Naive thymus-derived CD8-positive, alpha-beta T cell (primary cell): Measurements from ENCODE around the gene PRDX4. TPM values are rescaled to one million over a fixed set of nuclear protein-coding genes. Genes with fewer than 3 reads are reported as not detected.
"Not testable (repeated sequence)": the region's sequence is repeated elsewhere in the genome, so short reads cannot be mapped to it uniquely, and the experiment has no call there.

ENCODE experiments used
- ATAC-seq, 2 donors: fragments of 150-1000 bp; cut with Tn5 transposase in 1 of 2; sonication (Bioruptor Pico), chemical (Tn5 transposase) in 1 of 2; 1 replicate in 1 of 2; 2 replicates in 1 of 2; pipeline ENCODE4 v1.10.0; 2021; ENCODE audit warnings: mild to moderate bottlenecking in 2 of 2, moderate library complexity in 2 of 2
- POLR2A ChIA-PET: fragments of 350-600 bp; sonication (Branson Sonifier 250); formaldehyde crosslinking; loops from one replicate; lab custom pipeline; 2021; ENCODE audit warnings: antibody characterized with exemption; lab: Charles Lee
- DNase-seq, 10 donors: peaks; one replicate each; pipeline versions ENCODE4 v3.0.0 to v3.0.0-alpha.2; 2020 to 2022
- H3K27ac Mint-ChIP-seq, 10 donors: one replicate each; pipeline ENCODE4 v1.8.0; 2020 to 2022; ENCODE audit warnings: mild to moderate bottlenecking in 10 of 10, mixed read lengths in 10 of 10, moderate library complexity in 4 of 10, inconsistent platforms in 1 of 10
- H3K27me3 Mint-ChIP-seq, 5 donors: one replicate each; pipeline ENCODE4 v1.8.0; 2021 to 2022; ENCODE audit warnings: mixed read lengths in 5 of 5
- H3K36me3 Mint-ChIP-seq, 3 donors: one replicate each; pipeline ENCODE4 v1.8.0; 2020 to 2022; ENCODE audit warnings: mixed read lengths in 3 of 3, mild to moderate bottlenecking in 2 of 3, inconsistent platforms in 1 of 3
- H3K4me1 Mint-ChIP-seq, 4 donors: one replicate each; pipeline ENCODE4 v1.8.0; 2021 to 2022; ENCODE audit warnings: mixed read lengths in 4 of 4
- H3K4me3 Mint-ChIP-seq, 10 donors: one replicate each; pipeline ENCODE4 v1.8.0; 2020 to 2022; ENCODE audit warnings: mild to moderate bottlenecking in 10 of 10, mixed read lengths in 10 of 10, moderate library complexity in 6 of 10, inconsistent platforms in 1 of 10
- H3K9me3 Mint-ChIP-seq, 9 donors: one replicate each; pipeline ENCODE4 v1.8.0; 2020 to 2022; ENCODE audit warnings: mixed read lengths in 9 of 9, mild to moderate bottlenecking in 3 of 9, inconsistent platforms in 1 of 9, moderate library complexity in 1 of 9
- polyA plus RNA-seq, 3 donors: library from polyadenylated mRNA; unstranded; fragments of 300-500 nt; fragmentation: Illumina TruSeq; gene quantifications; one replicate each; pipeline ENCODE4 v1.2.3, GENCODE V29; 2021
- total RNA-seq, 8 experiments: library from RNA in 2 of 8; stranded (reverse) in 2 of 8; gene quantifications; one replicate each; pipeline ENCODE4 v1.2.3 and lab custom pipeline; 2021 to 2026

Gene PRDX4
- total and polyA plus RNA-seq, 5 experiments from 2014 or later = 9.0 to 45.1 (median 33.0) TPM

GRCh38 chrX:23659339-23659738, 8.0 kb upstream of the PRDX4 start:
- Mint-ChIP-seq H3K4me3 (no peak overlapping the region), H3K9me3 (no peaks in the 10 kb centered on the region), H3K4me1 (peaks cover 6 to 27% (median 12%) of the 10 kb centered on the region in 4 donors), H3K36me3 (no peaks in the 10 kb centered on the region), H3K27me3 (no peaks in the 10 kb centered on the region), H3K27ac (peak overlapping the region in 2 of 10 donors; percentile 29 to 67)
- POLR2A ChIA-PET = no interaction called here
- DNase-seq = no peak
- no peak for ATAC-seq

- Mint-ChIP-seq H3K4me1 (peaks cover 6 to 27% (median 12%) of the 10 kb centered on the region in 4 donors), H3K27ac (peak overlapping the region in 5 of 10 donors; percentile 34 to 80 (median 67))
- H3K9me3 Mint-ChIP-seq, ATAC-seq, POLR2A ChIA-PET, H3K36me3 Mint-ChIP-seq, H3K4me3 Mint-ChIP-seq, DNase-seq, H3K27me3 Mint-ChIP-seq: not testable (repeated sequence)
Measured at GRCh38 chrX:23660083-23660765, 7.1 kb upstream of the PRDX4 start.

- ATAC-seq (no peak), DNase-seq (no peak)
- no peaks in the 10 kb centered on the region for H3K27me3 Mint-ChIP-seq
- peaks cover 6 to 27% (median 12%) of the 10 kb centered on the region in 4 donors for H3K4me1 Mint-ChIP-seq
- no peaks in the 10 kb centered on the region for H3K36me3 Mint-ChIP-seq
- no peak overlapping the region for H3K4me3 Mint-ChIP-seq
- H3K27ac Mint-ChIP-seq = peak overlapping the region in 1 of 10 donors; percentile 57
- no peaks in the 10 kb centered on the region for H3K9me3 Mint-ChIP-seq
- POLR2A ChIA-PET = no interaction called here
Measured at GRCh38 chrX:23660766-23661132, 6.5 kb upstream of the PRDX4 start.

- Mint-ChIP-seq H3K27ac (peak overlapping the region in 4 of 10 donors; percentile 25 to 81 (median 46)), H3K27me3 (no peaks in the 10 kb centered on the region), H3K4me3 (peak overlapping the region in 2 of 10 donors; percentile 43 to 54), H3K36me3 (no peaks in the 10 kb centered on the region), H3K4me1 (peaks cover 8 to 34% (median 15%) of the 10 kb centered on the region in 4 donors), H3K9me3 (no peaks in the 10 kb centered on the region)
- POLR2A ChIA-PET = no interaction called here
- ATAC-seq (no peak), DNase-seq (no peak)
Measured at GRCh38 chrX:23661671-23662070, 5.6 kb upstream of the PRDX4 start.

GRCh38 chrX:23662187-23662586, 5.1 kb upstream of the PRDX4 start:
- no peaks in the 10 kb centered on the region for H3K27me3 Mint-ChIP-seq
- H3K27ac Mint-ChIP-seq = peak overlapping the region in 6 of 10 donors; percentile 1 to 81 (median 28)
- ATAC-seq (peak; percentile 42 to 60), DNase-seq (peak in 2 of 10 donors; percentile 11 to 26)
- no peaks in the 10 kb centered on the region for H3K9me3 Mint-ChIP-seq
- peak overlapping the region in 6 of 10 donors; percentile 2 to 54 (median 38) for H3K4me3 Mint-ChIP-seq
- peaks cover 8 to 39% (median 16%) of the 10 kb centered on the region in 4 donors for H3K4me1 Mint-ChIP-seq
- POLR2A ChIA-PET = no interaction called here
- H3K36me3 Mint-ChIP-seq = no peaks in the 10 kb centered on the region

GRCh38 chrX:23662853-23663252, 4.4 kb upstream of the PRDX4 start:
- Mint-ChIP-seq H3K27ac (peak overlapping the region in 2 of 10 donors; percentile 9 to 81), H3K9me3 (no peaks in the 10 kb centered on the region), H3K4me1 (peaks cover 8 to 40% (median 16%) of the 10 kb centered on the region in 4 donors), H3K27me3 (no peaks in the 10 kb centered on the region), H3K36me3 (no peaks in the 10 kb centered on the region), H3K4me3 (peak overlapping the region in 1 of 10 donors; percentile 43)
- ATAC-seq (no peak), DNase-seq (no peak)
- POLR2A ChIA-PET = no interaction called here

- ATAC-seq (no peak), DNase-seq (no peak)
- Mint-ChIP-seq H3K36me3 (no peaks in the 10 kb centered on the region), H3K27ac (peak overlapping the region in 2 of 10 donors; percentile 13 to 51), H3K9me3 (no peaks in the 10 kb centered on the region), H3K4me3 (peak overlapping the region in 1 of 10 donors; percentile 29), H3K27me3 (no peaks in the 10 kb centered on the region), H3K4me1 (peaks cover 8 to 48% (median 20%) of the 10 kb centered on the region in 4 donors)
- POLR2A ChIA-PET = no interaction called here
Measured at GRCh38 chrX:23664496-23664895, 2.8 kb upstream of the PRDX4 start.

- POLR2A ChIA-PET = interaction anchor here (0.6 to 1.3 kb wide), 4 partner anchors 117 to 962 kb away, joined by 3 to 6 read pairs (median 5); partner anchors contain the start of genes EIF2S3 and SAT1
- DNase-seq = no peak
- peak overlapping the region in 4 of 10 donors; percentile 68 to 84 (median 80) for H3K27ac Mint-ChIP-seq
Measured at GRCh38 chrX:23666282-23666681, 1.0 kb upstream of the PRDX4 start.

GRCh38 chrX:23668335-23668734, 1.0 kb downstream of the PRDX4 start:
- H3K27me3 Mint-ChIP-seq = no peaks in the 10 kb centered on the region
- H3K9me3 Mint-ChIP-seq = no peaks in the 10 kb centered on the region
- ATAC-seq (no peak), DNase-seq (no peak)
- H3K4me3 Mint-ChIP-seq = peak overlapping the region; percentile 89 to 97 (median 93)
- H3K36me3 Mint-ChIP-seq = peaks cover 0 to 21% (median 0%) of the 10 kb centered on the region in 3 donors
- peaks cover 0 to 23% (median 10%) of the 10 kb centered on the region in 4 donors for H3K4me1 Mint-ChIP-seq
- POLR2A ChIA-PET = no interaction called here
- peak overlapping the region in 8 of 10 donors; percentile 75 to 97 (median 92) for H3K27ac Mint-ChIP-seq

More at GRCh38 chrX:23666282-23666681, 1.0 kb upstream of the PRDX4 start:
- H3K4me3 Mint-ChIP-seq = peak overlapping the region in 8 of 10 donors; percentile 33 to 91 (median 50)
- no peaks in the 10 kb centered on the region for H3K9me3 Mint-ChIP-seq
- no peak for ATAC-seq
- H3K27me3 Mint-ChIP-seq = no peaks in the 10 kb centered on the region
- peaks cover 6 to 40% (median 21%) of the 10 kb centered on the region in 4 donors for H3K4me1 Mint-ChIP-seq
- H3K36me3 Mint-ChIP-seq = peaks cover 0 to under 1% (median 0%) of the 10 kb centered on the region in 3 donors

GRCh38 chrX:23670528-23670927, 3.2 kb downstream of the PRDX4 start:
- POLR2A ChIA-PET = no interaction called here
- no peak for ATAC-seq
- no peak overlapping the region for H3K4me3 Mint-ChIP-seq

GRCh38 chrX:23673108-23673507, 5.8 kb downstream of the PRDX4 start:
- no peak overlapping the region for H3K27ac Mint-ChIP-seq

More at GRCh38 chrX:23670528-23670927, 3.2 kb downstream of the PRDX4 start:
- no peak overlapping the region for H3K27ac Mint-ChIP-seq
- H3K4me1 Mint-ChIP-seq = peaks cover 0 to 21% (median 10%) of the 10 kb centered on the region in 4 donors
- H3K9me3 Mint-ChIP-seq = no peaks in the 10 kb centered on the region
- no peaks in the 10 kb centered on the region for H3K27me3 Mint-ChIP-seq
- peaks cover 0 to 32% (median 0%) of the 10 kb centered on the region in 3 donors for H3K36me3 Mint-ChIP-seq
- no peak for DNase-seq

GRCh38 chrX:23676486-23676885, 9.2 kb downstream of the PRDX4 start:
- POLR2A ChIA-PET, H3K27me3 Mint-ChIP-seq, ATAC-seq, H3K9me3 Mint-ChIP-seq, H3K4me1 Mint-ChIP-seq, H3K27ac Mint-ChIP-seq, DNase-seq, H3K4me3 Mint-ChIP-seq: not testable (repeated sequence)
- peaks cover 0 to 51% (median 4%) of the 10 kb centered on the region in 3 donors for H3K36me3 Mint-ChIP-seq

More at GRCh38 chrX:23673108-23673507, 5.8 kb downstream of the PRDX4 start:
- no peak overlapping the region for H3K4me3 Mint-ChIP-seq
- POLR2A ChIA-PET = no interaction called here
- DNase-seq (no peak), ATAC-seq (no peak)
- peaks cover 0 to 13% (median 3%) of the 10 kb centered on the region in 4 donors for H3K4me1 Mint-ChIP-seq
- H3K9me3 Mint-ChIP-seq = no peaks in the 10 kb centered on the region
- no peaks in the 10 kb centered on the region for H3K27me3 Mint-ChIP-seq
- peaks cover 0 to 47% (median 0%) of the 10 kb centered on the region in 3 donors for H3K36me3 Mint-ChIP-seq

GRCh38 chrX:23692166-23692565, 24.9 kb downstream of the PRDX4 start:
- no peak for DNase-seq
- Mint-ChIP-seq H3K36me3 (peaks cover 0 to 2% (median 0%) of the 10 kb centered on the region in 3 donors), H3K4me1 (no peaks in the 10 kb centered on the region), H3K9me3 (no peaks in the 10 kb centered on the region), H3K4me3 (no peak overlapping the region), H3K27ac (no peak overlapping the region), H3K27me3 (no peaks in the 10 kb centered on the region)
- no peak for ATAC-seq
- POLR2A ChIA-PET = no interaction called here
